HG02623 (cell line): Measurements from ENCODE around the gene KCNA1.

Source experiments
- ATAC-seq: cut with Tn5 transposase; IDR thresholded peaks from one replicate; pipeline ENCODE4 v1.9.1; 2021; ENCODE audit warnings: moderate library complexity; ENCODE audit not compliant: unreplicated experiment

KCNA1 gene

DNA sequence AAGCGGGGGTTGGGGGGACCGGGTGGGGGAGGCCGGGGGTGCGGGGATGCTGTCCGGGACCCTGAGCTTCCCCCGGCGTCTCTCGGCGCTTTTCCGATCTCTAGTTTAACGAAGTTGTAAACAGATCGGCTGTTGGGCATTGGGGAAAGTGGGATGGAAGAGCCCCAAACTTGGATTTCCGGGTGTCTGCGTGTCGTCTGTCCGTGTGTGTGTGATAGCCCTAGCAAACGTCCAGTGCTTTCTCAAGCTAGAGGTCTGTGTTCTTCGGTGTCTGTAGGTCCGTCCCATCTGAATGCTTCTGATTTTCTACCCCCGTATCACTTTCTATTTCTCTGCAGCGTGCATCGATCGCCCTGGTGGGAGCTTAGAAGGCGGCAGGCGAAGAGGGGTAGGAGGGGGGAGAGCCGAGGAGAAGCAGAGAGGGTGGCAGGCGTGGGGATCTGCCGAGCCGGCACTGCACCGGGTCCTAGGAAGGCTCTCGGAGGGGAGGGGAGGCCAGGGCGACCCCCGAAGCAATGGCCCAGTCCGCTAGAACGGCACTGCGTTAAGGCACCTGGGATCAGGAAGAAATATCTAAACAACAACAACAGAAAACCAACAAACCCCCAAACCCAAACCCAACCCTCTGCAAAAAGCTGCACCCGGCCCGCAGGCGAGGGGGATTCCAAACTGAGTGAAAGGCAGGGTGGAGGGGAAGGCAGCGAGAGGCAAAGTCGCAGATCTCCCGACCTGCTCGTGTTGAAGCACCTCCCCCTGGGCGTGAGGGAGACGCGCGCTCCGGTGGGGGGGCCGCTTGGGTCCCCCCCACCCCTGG, 1.0 kb downstream of the KCNA1 start:
- no peak for ATAC-seq

DNA sequence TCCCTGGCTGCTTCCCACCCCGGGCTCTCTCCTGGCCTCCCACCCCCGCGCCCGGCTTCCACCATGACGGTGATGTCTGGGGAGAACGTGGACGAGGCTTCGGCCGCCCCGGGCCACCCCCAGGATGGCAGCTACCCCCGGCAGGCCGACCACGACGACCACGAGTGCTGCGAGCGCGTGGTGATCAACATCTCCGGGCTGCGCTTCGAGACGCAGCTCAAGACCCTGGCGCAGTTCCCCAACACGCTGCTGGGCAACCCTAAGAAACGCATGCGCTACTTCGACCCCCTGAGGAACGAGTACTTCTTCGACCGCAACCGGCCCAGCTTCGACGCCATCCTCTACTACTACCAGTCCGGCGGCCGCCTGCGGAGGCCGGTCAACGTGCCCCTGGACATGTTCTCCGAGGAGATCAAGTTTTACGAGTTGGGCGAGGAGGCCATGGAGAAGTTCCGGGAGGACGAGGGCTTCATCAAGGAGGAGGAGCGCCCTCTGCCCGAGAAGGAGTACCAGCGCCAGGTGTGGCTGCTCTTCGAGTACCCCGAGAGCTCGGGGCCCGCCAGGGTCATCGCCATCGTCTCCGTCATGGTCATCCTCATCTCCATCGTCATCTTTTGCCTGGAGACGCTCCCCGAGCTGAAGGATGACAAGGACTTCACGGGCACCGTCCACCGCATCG, 1.8 kb downstream of the KCNA1 start:
- no peak for ATAC-seq

DNA sequence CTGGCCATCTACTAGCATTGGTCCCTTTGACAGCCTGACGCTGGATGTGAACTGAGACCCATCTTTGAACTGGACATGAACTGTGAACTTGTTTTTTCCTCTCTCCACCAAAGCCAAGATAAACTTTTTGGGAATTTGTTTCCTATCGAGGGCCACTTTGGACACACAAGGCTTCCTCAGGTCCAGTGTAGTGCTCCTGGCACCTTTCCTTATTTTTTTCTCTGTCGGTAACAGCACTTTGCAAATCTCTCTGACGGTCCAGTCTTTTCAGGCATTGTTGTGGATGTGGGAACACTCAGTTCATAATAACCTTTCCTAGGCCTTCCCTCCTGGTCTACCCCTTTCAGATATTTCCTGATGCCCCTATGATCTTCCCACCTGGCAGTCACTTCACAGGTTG, 5.0 kb downstream of the KCNA1 start:
- ATAC-seq: no peak

DNA sequence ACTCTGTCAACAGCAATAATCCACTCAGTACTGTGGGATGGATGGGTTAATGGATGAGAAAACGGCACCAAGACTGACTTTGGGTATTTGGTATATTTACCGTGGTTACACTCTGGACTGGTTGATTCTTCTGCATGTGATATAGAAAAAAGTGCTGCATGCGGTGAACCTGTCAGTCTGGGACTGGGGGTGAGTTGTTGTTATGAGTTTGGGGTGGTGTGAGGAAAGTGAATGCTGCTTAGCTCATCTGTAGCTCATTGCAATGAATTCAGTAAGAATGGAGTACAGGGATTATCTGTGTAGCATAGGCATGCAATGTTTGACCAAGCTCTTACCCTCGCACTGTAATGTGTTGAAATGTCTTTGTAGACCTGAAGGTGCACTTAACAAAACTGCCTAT, 6.0 kb downstream of the KCNA1 start:
- ATAC-seq: no peak

DNA sequence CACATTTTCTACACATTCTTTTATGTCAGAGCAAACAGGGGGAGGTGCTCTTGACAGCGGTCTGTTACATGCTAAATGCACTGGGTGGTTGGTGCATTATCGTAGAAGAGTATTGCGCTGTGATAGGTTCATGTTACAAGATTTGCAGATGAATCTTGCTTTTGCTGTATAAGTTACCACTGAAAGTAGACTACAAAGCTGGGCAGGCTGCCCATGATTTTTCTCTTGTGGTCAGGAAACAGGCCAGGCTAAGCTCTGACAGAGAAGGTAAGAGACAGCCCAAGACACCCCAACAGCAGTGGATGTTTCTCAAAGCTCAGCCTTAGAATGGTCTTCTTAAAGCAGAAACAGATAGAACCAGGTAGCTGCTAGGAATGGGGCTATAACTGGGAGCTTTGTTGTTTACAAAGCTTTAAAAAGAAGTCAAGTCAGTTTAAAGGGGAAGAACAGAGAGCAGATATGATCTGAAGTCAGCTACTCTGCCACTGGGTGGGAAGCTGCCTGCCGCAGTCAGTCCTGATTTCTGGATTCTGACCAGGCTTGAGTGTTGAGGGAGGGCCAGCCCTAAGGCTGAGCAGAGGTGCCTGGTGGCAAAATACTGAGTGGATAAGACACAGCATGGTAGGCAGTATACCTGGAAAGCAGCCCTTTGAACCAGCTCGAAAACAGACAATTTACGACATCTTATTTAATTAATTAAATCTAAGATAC, 9.4 kb downstream of the KCNA1 start:
- ATAC-seq: no peak

DNA sequence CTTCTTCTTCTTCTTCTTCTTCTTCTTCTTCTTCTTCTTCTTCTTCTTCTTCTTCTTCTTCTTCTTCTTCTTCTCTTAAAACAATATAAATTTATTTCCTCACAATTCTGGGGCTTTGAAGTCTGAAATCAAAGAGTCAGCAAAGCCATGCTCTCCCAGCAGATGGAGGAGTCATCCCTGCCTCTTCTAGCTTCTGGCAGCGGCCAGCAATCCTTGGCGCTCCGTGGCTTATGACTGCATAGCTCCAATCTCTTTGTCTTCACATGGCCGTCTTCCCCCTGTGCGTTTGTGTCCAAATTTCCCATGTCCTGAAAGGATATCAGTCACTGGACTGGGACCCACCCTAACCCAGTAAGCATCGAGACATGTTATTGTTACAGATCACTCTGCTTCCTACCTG, 22.9 kb downstream of the KCNA1 start:
- ATAC-seq: no peak

DNA sequence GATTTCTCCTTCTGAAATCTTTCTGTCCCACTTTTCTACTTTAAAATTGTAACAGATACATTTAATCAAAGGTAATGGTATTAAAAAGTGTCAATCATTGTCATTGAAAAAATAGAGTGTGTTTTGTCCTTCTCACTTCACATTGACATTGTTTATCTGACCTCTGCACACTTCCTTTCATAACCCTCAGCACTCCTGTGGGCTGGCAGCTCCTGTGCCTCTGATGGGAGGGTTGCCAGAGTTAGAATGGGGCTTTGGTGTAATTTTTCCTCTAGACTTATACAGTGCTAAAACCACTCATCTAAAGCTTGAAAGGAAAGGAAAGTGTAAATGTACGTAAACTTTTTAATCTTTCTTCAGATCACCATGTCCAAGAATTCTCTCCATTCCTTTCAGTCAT, 23.7 kb downstream of the KCNA1 start:
- no peak for ATAC-seq

DNA sequence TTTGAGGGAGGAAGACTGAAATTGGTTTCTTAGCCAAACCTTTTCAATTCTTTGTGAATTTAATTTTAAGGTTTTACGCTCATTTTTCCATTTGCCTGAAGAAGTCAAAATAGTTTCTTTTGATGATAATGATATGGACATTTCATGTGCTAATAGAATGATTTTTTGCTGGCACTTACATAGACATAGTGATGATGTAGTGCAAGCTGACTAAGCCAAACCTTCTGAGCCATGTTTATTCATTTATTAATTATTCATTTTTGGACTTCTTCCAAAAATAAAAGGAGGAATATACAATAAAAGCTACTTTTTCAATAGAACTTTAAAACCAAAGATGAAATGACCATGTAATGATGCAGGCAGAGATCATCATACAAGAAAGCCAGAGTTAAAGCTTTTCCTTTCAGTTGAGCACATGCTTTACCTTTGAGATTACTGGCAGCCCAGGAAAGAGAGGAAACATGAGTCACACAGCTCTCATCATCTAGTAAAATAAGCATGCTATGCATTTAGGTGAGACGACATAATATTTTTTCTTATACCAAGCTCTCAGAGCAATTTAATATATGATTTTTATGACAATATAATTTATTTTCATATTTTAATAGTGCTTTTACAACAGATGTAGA, 24.8 kb downstream of the KCNA1 start:
- ATAC-seq: no peak

DNA sequence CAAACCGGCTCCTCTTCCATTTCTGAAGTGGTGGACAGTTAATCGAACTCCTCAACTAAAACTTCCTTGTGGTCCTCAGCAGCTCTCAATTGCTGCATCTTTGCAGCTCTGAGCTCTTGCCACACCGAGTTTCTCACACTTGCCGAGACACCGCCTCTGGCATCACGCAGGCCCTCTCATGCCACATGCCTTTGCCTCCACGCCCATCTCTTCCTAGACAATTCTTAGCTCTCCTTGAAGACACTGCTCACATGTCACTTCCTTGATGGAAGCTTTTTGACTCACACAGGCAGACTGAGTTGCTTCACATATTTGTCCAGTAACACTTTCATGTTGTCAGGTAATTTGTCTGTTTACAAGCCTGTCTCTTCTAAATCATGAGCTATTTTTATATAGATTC, 29.2 kb downstream of the KCNA1 start:
- ATAC-seq: no peak

DNA sequence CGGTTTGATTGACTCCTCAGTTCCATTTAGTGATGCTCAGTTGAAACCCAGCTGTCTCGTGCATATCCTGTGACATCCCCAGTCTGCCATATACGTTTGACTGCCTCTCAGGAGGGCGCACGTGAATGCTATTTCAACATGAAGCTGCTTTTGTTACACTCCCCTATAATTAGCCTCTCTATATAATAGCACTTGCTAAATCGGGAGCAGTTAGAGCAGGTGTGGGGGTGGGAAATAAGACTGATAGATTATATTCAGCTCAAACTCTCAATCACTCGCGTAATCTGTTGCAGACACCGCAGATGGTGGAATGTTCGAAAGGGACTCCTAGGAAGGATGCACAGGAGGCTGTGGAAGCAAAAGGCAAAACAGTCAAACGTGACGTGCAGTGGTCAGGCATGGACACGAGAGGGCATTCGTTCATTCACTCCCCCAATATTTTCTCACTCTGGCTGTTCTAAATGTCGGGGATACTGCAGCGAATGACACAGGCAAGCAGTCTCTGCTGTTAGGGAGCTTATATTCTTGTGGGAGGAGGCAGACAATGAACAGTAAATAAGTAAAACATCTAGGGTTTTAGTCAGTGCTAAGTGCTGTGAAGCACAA, 29.8 kb downstream of the KCNA1 start:
- ATAC-seq: no peak

DNA sequence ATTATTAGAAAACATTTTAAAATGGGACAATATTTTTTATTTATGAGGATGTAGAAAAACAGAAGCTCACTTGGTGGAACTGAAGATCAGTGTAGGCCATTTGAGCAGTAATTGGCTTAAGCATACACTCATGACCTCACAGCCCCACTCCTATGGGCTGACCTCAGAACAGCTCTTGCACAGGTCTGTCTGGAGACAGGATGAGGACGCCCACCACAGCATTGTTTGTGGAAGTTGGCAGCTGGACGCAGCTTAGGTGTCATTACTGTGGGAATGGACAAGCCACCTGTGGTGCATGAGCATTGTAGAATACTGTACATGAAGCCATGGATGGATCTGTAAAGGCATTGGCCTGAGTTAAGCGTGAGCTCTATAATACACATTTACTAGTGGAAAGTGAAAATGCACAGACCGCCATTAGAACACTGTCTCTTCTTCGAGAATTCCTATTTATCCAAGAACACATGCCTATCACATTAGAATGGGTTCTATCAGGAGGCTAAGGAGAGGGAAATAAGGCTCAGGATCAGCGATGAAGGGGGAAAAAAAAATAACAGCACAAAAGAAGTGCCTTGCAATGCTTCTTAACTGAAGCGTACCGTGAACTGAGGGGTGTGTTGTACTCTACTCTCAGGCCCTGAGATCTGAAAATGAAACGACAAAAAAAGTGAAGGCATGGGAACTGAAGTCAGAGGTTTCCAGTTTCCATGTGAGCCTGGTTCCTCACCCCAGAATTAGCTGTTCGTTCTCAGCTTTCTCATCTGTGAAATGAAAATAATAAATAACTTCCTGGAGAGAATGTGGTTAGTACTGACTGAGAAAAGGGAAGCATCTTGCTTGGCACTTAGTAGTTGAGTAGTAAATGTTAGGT, 33.6 kb downstream of the KCNA1 start:
- peak; percentile 69 for ATAC-seq

DNA sequence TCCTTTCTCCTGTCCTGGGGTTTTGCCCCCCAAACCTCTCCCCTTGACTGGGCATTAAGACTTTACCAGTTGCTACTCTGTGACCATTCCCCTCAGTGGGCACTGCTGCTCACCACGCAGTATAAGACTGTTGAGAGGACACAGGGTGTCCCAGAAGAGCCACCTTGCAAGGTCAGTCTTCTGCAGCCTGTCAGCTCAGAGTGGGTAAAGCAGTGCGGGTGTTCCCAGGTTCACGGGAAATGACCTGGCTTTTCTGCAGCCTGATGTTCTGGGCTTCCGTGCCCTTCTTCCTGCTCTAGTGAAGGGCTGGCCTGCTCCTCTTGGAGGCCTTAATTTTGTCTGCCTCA, 34.2 kb downstream of the KCNA1 start:
- ATAC-seq: no peak

DNA sequence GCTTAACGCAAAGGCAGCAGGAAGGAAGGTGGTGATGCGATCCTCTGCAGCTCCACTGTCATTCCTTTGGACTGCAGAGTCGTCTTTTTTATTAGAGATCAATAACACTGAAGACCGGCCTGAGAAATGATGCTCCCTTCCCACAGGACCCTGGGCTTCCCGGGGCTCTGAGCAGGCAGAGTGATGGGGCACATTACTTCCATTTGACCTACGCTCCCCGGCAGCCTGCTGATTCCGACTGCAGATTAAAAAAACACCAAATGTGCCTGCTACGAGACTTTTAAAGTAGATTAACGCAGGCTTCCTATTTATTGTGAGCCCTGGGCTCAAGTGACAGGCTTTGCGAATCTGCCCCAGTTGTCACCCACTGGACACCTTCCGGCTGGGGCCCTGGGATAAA, 37.5 kb downstream of the KCNA1 start:
- ATAC-seq: no peak

DNA sequence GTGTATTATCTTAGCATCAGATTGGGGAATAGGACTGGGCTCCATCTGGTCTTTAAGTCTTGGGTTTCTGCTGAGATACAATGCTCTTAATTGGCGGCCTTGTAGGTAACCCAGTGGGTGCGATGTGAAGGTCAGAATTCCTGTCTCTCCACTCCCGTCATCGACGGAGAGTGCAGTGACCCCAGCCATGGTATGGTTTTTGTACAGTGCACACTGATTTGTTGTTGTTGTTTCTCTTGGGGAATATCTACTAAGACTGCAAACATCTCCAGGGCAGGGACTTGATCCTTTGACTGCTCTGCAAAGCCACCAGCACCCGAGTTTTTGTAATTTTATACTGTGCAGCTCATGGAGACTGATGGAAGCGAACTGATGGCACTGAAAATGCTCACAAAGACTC, 41.4 kb downstream of the KCNA1 start:
- ATAC-seq: no peak

DNA sequence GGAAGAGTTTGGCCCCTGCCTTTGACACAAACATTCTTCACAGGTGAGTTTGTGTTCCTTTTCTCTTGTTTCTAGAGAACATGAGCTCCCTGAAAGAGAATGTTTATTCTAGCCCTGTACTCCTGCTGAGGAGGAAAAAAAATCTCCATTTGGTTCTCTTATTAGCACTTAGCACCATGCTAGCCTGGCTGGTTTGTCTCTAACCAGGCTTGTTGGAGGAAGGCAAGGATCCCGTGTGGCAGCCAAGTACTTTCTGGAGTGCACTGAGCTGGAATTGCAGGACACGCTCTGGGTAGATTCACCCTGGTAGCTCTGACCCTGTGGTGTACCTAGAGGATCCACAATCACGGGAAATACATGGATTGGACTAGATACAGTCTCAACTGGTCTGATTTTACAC, 41.9 kb downstream of the KCNA1 start:
- no peak for ATAC-seq

DNA sequence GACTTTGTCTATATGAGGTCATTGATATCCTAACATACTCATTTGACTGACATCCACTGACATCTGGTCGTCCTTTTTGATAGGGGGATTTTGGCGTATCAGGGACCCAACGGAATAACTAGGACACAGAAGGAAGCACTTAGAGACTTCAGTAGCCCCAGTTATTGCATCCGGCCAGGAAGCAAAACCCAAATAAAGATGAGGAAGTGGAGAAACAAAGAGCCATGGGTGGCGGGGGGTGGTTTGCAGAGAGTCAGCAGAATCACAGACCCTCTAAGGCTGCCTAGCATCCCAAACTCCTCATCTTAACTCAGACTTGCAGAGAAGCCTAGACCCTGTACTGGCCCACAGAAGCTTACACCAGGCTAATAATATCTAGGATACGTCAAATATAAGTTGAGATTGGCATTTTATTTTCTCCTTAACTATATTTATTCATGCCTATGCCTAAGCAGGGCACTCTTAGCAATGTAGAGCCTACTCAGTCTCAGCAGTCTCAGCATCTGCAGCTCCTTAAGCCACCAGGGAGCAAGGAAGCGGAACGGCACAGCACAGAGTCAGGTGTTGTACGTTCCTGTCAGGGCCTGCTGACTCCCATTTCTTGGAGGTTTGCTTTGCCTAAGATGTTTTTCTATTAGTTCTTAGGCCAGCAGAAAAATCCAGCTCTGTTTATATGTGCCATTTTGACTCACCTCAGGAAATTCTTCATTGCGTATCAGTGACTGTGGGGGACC, 45.1 kb downstream of the KCNA1 start:
- no peak for ATAC-seq

DNA sequence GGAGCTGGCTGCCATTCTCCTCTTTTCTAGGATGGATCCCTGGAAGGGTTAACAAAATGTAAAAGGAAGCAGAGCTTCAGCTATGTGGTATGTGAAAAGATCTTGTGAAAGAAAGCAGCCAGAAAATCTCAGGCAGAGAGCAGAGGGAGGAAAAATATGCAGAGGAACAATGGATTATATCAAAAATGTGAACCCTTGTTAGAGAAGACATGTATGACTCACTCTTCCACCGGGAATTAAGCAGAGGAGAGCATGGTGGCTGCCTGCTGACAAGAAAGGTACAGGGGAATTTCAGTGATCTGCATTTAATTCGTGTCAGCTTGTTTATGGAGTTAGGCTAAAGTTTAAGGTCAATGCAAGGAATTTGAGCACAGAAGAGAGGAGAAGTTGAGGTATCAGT, 46.3 kb downstream of the KCNA1 start:
- ATAC-seq: no peak

DNA sequence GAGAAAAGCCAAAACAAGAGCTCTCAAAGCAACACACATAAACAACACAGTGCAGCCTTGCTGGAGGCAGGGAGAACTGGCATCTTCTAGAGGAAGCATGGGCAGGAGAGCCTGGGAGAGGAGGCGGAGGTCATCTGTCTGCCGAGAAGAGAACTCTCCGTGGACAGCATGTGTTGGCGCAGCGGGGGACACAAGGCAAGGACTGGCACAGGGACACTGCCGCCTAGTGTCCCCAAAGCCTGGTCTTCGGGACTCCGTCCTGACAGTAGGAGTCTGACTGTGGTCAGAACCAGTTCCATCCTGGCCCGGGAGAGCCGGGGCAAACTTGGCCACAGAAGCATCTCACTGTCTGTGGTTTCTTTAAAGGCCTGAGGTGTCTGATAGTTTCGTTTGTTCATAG, 47.3 kb downstream of the KCNA1 start:
- ATAC-seq: no peak

DNA sequence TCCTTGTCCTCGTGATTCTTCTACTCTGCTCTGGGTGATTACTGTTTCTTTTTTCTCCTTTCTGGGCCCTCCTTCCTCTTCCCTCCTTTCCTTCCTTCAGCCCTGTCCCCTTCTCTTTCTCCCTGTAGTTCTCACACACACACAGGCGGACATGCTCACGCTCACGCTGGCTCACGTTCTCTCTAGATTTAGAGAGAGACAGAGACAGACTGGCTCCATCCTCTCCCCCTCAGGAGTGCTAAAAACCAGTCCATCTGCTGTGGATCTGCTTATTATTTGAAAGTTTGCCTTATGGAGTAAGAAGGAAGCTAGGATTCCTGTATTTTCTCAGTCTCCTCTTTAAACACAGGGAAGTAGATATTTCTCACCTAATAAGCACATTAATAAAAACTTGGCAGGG, 48.1 kb downstream of the KCNA1 start:
- ATAC-seq: no peak
